Peyer's patch (tissue), 4 donors: Measurements from ENCODE around the gene LAMC3. TPM values are rescaled to one million over a fixed set of nuclear protein-coding genes. Genes with fewer than 3 reads are reported as not detected.
A peak's percentile ranks its signal among the peaks of the same experiment; 100 is the strongest.

ENCODE experiments used
- DNase-seq, 3 donors: peaks; one replicate each; pipeline ENCODE4 v3.0.0-alpha.2; 2017 to 2019
- H3K27ac ChIP-seq, 4 donors: fragments of 200-600 bp; sonication (generic); one replicate each; pipeline ENCODE4 v1.5.1; 2016 to 2019
- H3K27me3 ChIP-seq, 2 donors: fragments of 200-600 bp; sonication (generic); one replicate each; pipeline ENCODE4 v1.5.1; 2019
- H3K36me3 ChIP-seq, 3 donors: fragments of 200-600 bp; sonication (generic); one replicate each; pipeline ENCODE4 v1.5.1; 2016 to 2019
- H3K4me1 ChIP-seq, 4 donors: fragments of 200-600 bp; sonication (generic); one replicate each; pipeline ENCODE4 v1.5.1; 2016 to 2019
- H3K4me3 ChIP-seq, 4 donors: fragments of 200-600 bp; sonication (generic); 1 replicate in 3 of 4; 2 replicates in 1 of 4; pipeline ENCODE4 v1.5.1; 2016 to 2019; ENCODE audit warnings: mild to moderate bottlenecking in 1 of 4
- H3K9me3 ChIP-seq, 4 donors: fragments of 200-600 bp; sonication (generic); one replicate each; pipeline ENCODE4 v1.5.1; 2016 to 2019; ENCODE audit warnings: mild to moderate bottlenecking in 1 of 4
- POLR2A ChIP-seq, 2 donors: fragments of 450-650 bp; IDR thresholded peaks; one replicate each; pipeline ENCODE4 v1.5.1; 2017; ENCODE audit warnings: antibody characterized with exemption in 2 of 2, mild to moderate bottlenecking in 2 of 2, moderate library complexity in 2 of 2
- total RNA-seq, 4 donors: library from RNA; depleted of rRNA; stranded (reverse); fragments of >200 nt; gene quantifications; one replicate each; pipeline ENCODE4 v1.1.0, GENCODE V29; 2016
- TF ChIP-seq, protein P1 (sequence below), 6 experiments: fragments of 450-650 bp in 4 of 6; fragments of 200-600 bp in 2 of 6; sonication (generic) in 1 of 6; IDR thresholded peaks; one replicate each; pipeline ENCODE4 v1.5.1; 2017 to 2019; ENCODE audit warnings: antibody characterized with exemption in 6 of 6, mild to moderate bottlenecking in 3 of 6, moderate library complexity in 1 of 6

Gene LAMC3
- total RNA-seq = 1 to 10 TPM in 3 of 4 donors, not detected in 1; 1.6 to 4.1 (median 3.9) TPM

DNA sequence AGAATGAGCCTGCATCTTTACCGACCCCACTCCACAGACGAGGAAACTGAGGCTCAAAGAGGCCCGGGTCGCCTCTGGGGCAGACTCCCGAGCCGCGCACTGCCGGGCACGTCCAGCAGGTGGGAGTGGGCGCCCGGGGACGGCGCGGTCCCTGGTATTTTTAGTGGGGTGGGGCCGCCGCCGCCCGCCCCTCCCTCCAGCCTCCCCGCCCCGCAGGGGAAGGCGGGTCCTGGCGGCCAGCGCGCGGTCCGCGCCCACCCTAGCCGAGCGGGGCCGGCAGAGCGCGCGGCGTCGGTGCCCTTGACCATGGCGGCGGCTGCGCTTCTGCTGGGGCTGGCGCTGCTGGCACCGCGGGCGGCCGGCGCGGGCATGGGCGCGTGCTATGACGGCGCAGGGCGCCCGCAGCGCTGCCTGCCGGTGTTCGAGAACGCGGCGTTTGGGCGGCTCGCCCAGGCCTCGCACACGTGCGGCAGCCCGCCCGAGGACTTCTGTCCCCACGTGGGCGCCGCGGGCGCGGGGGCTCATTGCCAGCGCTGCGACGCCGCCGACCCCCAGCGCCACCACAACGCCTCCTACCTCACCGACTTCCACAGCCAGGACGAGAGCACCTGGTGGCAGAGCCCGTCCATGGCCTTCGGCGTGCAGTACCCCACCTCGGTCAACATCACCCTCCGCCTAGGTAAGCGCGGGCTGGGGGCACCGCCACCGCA is at the start of gene LAMC3:
Gene LAMC3 (plus strand): TSS at position 266 of the 710 bp plus-strand sequence. CDS start 41 bp downstream, at position 307.
- no peak for DNase-seq
- Histone ChIP-seq H3K27me3 (peaks cover 0 to 6% of the 10 kb centered on the region in 2 donors), H3K27ac (no peak within 1 kb of the TSS), H3K4me3 (peak within 1 kb of the TSS in 3 of 4 donors; percentile 15 to 27 (median 22)), H3K4me1 (peaks cover 0 to 9% (median 3%) of the 10 kb centered on the region in 4 donors), H3K9me3 (no peaks in the 10 kb centered on the region), H3K36me3 (no peaks in the 10 kb centered on the region)
- no peak for TF ChIP-seq POLR2A (IDR thresholded peaks at IDR 0.05)
- TF ChIP-seq, protein P1, sequence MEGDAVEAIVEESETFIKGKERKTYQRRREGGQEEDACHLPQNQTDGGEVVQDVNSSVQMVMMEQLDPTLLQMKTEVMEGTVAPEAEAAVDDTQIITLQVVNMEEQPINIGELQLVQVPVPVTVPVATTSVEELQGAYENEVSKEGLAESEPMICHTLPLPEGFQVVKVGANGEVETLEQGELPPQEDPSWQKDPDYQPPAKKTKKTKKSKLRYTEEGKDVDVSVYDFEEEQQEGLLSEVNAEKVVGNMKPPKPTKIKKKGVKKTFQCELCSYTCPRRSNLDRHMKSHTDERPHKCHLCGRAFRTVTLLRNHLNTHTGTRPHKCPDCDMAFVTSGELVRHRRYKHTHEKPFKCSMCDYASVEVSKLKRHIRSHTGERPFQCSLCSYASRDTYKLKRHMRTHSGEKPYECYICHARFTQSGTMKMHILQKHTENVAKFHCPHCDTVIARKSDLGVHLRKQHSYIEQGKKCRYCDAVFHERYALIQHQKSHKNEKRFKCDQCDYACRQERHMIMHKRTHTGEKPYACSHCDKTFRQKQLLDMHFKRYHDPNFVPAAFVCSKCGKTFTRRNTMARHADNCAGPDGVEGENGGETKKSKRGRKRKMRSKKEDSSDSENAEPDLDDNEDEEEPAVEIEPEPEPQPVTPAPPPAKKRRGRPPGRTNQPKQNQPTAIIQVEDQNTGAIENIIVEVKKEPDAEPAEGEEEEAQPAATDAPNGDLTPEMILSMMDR (IDR thresholded peaks at IDR 0.05) = peak in 3 of 6 experiments; percentile 7 to 17 (median 13)

DNA sequence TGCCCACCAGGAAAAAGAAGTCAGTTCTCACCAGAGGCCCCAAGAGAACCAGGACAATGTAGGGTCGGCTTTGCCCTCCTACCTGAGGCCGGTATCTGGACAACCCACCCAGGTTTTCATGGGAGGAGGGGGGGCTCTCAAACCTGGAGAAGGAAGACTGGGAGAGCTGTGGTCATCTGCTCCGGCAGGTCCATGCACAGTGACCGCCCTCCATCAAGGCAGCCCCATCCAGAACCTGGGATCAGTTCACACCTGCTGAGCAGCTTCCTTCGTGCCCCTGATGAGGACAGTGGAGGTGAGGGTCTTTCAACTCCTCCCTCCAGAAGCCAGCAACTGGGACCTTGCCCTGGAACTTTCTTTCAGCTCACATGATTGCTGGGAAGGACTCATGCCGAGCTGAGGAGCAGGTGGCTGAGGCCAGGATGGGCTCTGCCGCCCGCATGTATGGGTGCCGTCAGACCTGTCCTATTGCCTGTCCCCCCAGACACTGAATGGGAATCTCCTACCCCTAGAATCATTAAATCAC is 49.1 kb upstream of the LAMC3 start:
- no peak for DNase-seq
- H3K4me3 ChIP-seq = no peak overlapping the region
- H3K4me1 ChIP-seq = no peaks in the 10 kb centered on the region
- no peaks in the 10 kb centered on the region for H3K36me3 ChIP-seq
- no peaks in the 10 kb centered on the region for H3K9me3 ChIP-seq
- H3K27ac ChIP-seq = no peak overlapping the region
- no peak for TF ChIP-seq POLR2A (IDR thresholded peaks at IDR 0.05)
- TF ChIP-seq, protein P1 (IDR thresholded peaks at IDR 0.05) = no peak
- no peaks in the 10 kb centered on the region for H3K27me3 ChIP-seq

DNA sequence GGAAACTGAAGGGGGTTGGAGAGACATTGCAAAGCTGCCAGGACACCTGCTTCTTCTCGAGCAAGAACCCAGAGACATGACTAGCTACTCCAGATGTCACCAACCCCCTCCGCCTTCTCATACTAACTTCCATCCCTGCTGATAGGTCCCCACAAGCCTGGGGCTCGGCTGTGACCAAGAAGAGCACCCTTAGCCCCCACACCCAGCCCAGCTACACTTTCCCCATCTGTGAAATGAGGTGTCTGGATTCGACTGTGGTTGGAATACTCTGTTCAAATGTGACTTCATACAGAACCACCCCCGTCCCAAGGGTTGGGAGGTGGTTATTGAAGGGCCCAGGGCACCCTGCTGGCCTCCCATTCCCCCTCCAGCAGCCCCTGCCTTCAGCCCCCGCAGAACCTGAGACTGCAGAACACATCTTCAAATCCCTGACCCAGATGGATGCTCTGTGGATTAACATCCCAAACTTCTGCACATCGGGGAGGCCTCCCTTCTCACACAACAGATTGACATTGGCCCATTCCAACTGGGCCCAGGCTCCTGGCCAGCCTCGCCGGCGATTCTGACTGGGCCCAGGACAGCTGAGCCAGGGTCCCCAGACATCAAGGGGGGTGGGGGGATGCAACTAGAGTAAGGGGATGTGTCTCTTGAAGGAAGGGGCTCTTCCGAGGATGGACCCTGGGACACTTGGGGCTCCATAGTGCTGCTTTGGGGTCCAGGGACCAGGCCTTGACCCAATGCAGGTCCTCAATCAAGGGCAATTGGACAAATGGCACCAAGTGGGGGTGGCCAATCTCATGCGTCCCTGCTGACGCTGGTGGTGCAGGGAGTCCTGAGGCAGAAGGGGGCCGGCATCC is 48.2 kb upstream of the LAMC3 start:
- DNase-seq = no peak
- H3K27me3 ChIP-seq = no peaks in the 10 kb centered on the region
- no peaks in the 10 kb centered on the region for H3K36me3 ChIP-seq
- no peak for TF ChIP-seq POLR2A (IDR thresholded peaks at IDR 0.05)
- TF ChIP-seq, protein P1 (IDR thresholded peaks at IDR 0.05) = no peak
- no peaks in the 10 kb centered on the region for H3K4me1 ChIP-seq
- no peak overlapping the region for H3K27ac ChIP-seq
- no peak overlapping the region for H3K4me3 ChIP-seq
- H3K9me3 ChIP-seq = no peaks in the 10 kb centered on the region

DNA sequence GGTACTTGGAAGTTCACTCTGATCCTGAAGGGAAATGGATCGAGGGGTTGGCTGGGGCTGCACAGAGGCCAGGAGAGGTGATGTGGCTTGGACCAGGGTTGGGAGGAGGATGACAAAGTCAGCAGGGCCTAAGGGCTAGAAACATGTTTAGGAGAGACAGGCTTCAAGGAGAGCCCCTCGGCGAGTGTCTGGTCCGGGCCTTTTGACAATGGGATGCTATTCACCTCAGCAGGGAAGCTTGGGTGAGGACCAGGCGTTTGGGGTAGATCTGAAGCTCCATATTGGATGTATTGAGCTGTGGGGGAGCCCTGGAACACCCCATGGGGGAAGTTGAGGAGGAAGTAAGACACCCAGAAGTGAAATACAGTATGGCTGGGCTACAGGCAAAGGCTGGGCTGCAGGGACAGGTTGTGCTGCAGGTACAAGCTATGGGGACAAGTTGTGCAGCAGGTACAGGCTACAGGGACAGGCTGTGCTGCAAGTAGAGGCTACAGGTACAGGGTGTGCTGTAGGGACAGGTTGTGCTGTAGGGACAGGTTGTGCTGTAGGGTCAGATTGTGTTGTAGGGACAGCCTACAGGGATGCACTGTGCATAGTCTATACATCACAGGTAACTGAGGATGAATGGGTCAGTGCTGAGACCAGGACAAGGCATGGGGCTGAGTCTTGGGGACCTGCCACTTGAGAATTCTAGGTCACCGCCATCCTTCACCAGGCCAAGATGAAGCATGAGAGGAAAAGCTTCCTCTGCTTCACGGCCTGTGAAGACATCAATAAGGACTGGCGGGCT is 47.3 kb upstream of the LAMC3 start:
- H3K27ac ChIP-seq = no peak overlapping the region
- no peaks in the 10 kb centered on the region for H3K9me3 ChIP-seq

More for the DNA sequence above, 47.3 kb upstream of the LAMC3 start:
- Histone ChIP-seq H3K4me1 (no peaks in the 10 kb centered on the region), H3K27me3 (no peaks in the 10 kb centered on the region), H3K36me3 (no peaks in the 10 kb centered on the region), H3K4me3 (no peak overlapping the region)
- no peak for DNase-seq
- TF ChIP-seq, protein P1 (IDR thresholded peaks at IDR 0.05) = no peak
- TF ChIP-seq POLR2A (IDR thresholded peaks at IDR 0.05) = no peak
